HCT116 (cell line): Measurements from ENCODE around the gene COBLL1. TPM values are rescaled to one million over a fixed set of nuclear protein-coding genes. Genes with fewer than 3 reads are reported as not detected.

Experiments
- ATAC-seq: fragments of 200-7000 bp; cut with Tn5 transposase; 2 replicates; pipeline ENCODE4 v1.9.1; 2020; ENCODE audit warnings: mild to moderate bottlenecking, moderate library complexity
- BruUV-seq: library from RNA; stranded (reverse); fragments of 400-500 nt; replicated peaks from 2 replicates; lab custom pipeline; 2021; lab: Mats Ljungman, UMichigan
- CTCF ChIA-PET: fragments of 300-600 bp; sonication (Branson Sonifier 250); formaldehyde crosslinking; loops from one replicate; lab custom pipeline; 2021; ENCODE audit warnings: antibody characterized with exemption; lab: Charles Lee
- POLR2A ChIA-PET: fragments of 300-600, 350-600 bp; sonication (Branson Sonifier 250); formaldehyde crosslinking; loops from one replicate; lab custom pipeline; 2021; ENCODE audit warnings: antibody characterized with exemption; lab: Charles Lee
- RAD21 ChIA-PET, 2 experiments: fragments of 300-600 bp; sonication (Branson Sonifier 250); formaldehyde crosslinking; loops; one replicate each; lab custom pipeline; 2023; ENCODE audit warnings: low total read pairs in 2 of 2; ENCODE audit not compliant: uncharacterized antibody in 2 of 2, unreplicated experiment in 2 of 2, low non-redundant PET in 1 of 2; lab: Charles Lee
- DNase-seq: peaks from one replicate; pipeline ENCODE4 v3.0.0-alpha.2; 2010; ENCODE audit warnings: low read depth, low spot score
- H2AFZ ChIP-seq: fragments of 200-600 bp; shearing (Covaris generic), sonication (generic); 2 replicates; pipeline ENCODE4 v1.6.1; 2017; ENCODE audit warnings: low read depth, mixed run types, mixed read lengths, antibody characterized with exemption, low read length; ENCODE audit not compliant: poor library complexity, severe bottlenecking
- H3K27ac ChIP-seq: 2 replicates; pipeline ENCODE4 v1.5.1; 2012; ENCODE audit warnings: low read depth, low read length
- H3K27me3 ChIP-seq: fragments of 200-600 bp; sonication (generic); 2 replicates; pipeline ENCODE4 v1.6.1; 2016; ENCODE audit warnings: mixed run types, low read length, mixed read lengths; ENCODE audit not compliant: insufficient read depth
- H3K36me3 ChIP-seq, 2 experiments: fragments of 200-500 bp in 1 of 2; fragments of 200-600 bp in 1 of 2; sonication (Bioruptor generic) in 1 of 2; sonication (generic) in 1 of 2; 2 replicates each; pipeline versions ENCODE4 v1.5.1 to v1.6.1; 2014 to 2016; ENCODE audit warnings: low read length in 2 of 2, inconsistent platforms in 1 of 2, mixed read lengths in 1 of 2, mixed run types in 1 of 2; ENCODE audit not compliant: insufficient read depth in 2 of 2, control insufficient read depth in 1 of 2
- H3K4me1 ChIP-seq, 2 experiments: fragments of 200-600 bp in 1 of 2; sonication (generic) in 1 of 2; 2 replicates each; pipeline versions ENCODE4 v1.5.1 to v1.6.1; 2012 to 2017; ENCODE audit warnings: low read length in 2 of 2, inconsistent platforms in 1 of 2, mild to moderate bottlenecking in 1 of 2, mixed read lengths in 1 of 2, mixed run types in 1 of 2, moderate library complexity in 1 of 2; ENCODE audit not compliant: insufficient read depth in 2 of 2, control insufficient read depth in 1 of 2
- H3K4me2 ChIP-seq: fragments of 200-600 bp; sonication (generic); 2 replicates; pipeline ENCODE4 v1.6.1; 2017; ENCODE audit warnings: mixed run types, low read length, mixed read lengths
- H3K4me3 ChIP-seq, 2 experiments: fragments of 200-600 bp in 1 of 2; sonication (generic) in 1 of 2; replicated peaks in 1 of 2; 2 replicates each; pipeline ENCODE4 v1.5.1; 2011 to 2016; ENCODE audit warnings: low read length in 2 of 2, control low read depth in 1 of 2, low read depth in 1 of 2, mild to moderate bottlenecking in 1 of 2, mixed read lengths in 1 of 2, mixed run types in 1 of 2
- H3K79me2 ChIP-seq: fragments of 200-600 bp; sonication (generic); 2 replicates; pipeline ENCODE4 v1.6.1; 2017; ENCODE audit warnings: mild to moderate bottlenecking, mixed run types, low read length, moderate library complexity, mixed read lengths; ENCODE audit not compliant: insufficient read depth
- H3K9ac ChIP-seq: fragments of 200-600 bp; sonication (generic); 2 replicates; pipeline ENCODE4 v1.6.1; 2016; ENCODE audit warnings: low read length, mixed read lengths
- H3K9me2 ChIP-seq: fragments of 200-600 bp; sonication (generic), shearing (Covaris generic); 2 replicates; pipeline ENCODE4 v1.6.1; 2017; ENCODE audit warnings: mixed run types, mild to moderate bottlenecking, moderate library complexity; ENCODE audit not compliant: insufficient read depth
- H3K9me3 ChIP-seq, 2 experiments: fragments of 200-500 bp in 1 of 2; fragments of 200-600 bp in 1 of 2; sonication (Bioruptor generic) in 1 of 2; sonication (generic) in 1 of 2; 2 replicates each; pipeline ENCODE4 v1.6.1; 2014 to 2017; ENCODE audit warnings: low read length in 2 of 2, mixed read lengths in 2 of 2, inconsistent platforms in 1 of 2, low read depth in 1 of 2, mild to moderate bottlenecking in 1 of 2, mixed run types in 1 of 2, moderate library complexity in 1 of 2; ENCODE audit not compliant: control insufficient read depth in 1 of 2, insufficient read depth in 1 of 2
- H4K20me1 ChIP-seq: fragments of 200-600 bp; sonication (generic), shearing (Covaris generic); 2 replicates; pipeline ENCODE4 v1.6.1; 2017; ENCODE audit warnings: mixed run types, mild to moderate bottlenecking, moderate library complexity; ENCODE audit not compliant: insufficient read depth
- CBX3 ChIP-seq: IDR thresholded peaks from 2 replicates; pipeline ENCODE4 v1.6.1; 2012; ENCODE audit warnings: low read depth
- CEBPB ChIP-seq: IDR thresholded peaks from 2 replicates; pipeline ENCODE4 v1.6.1; 2012; ENCODE audit warnings: low read depth
- ELF1 ChIP-seq: IDR thresholded peaks from 2 replicates; pipeline ENCODE4 v1.6.1; 2012; ENCODE audit warnings: low read depth, borderline replicate concordance
- EZH2 ChIP-seq: fragments of 200-600 bp; sonication (generic); IDR thresholded peaks from 2 replicates; pipeline ENCODE4 v1.6.1; 2017; ENCODE audit warnings: antibody characterized with exemption, mixed run types
- EZH2phosphoT487 ChIP-seq: fragments of 200-600 bp; IDR thresholded peaks from 2 replicates; pipeline ENCODE4 v1.6.1; 2018; ENCODE audit warnings: antibody characterized with exemption, borderline replicate concordance
- POLR2AphosphoS5 ChIP-seq: IDR thresholded peaks from 2 replicates; pipeline ENCODE4 v1.6.1; 2011; ENCODE audit warnings: mild to moderate bottlenecking, low read depth, low read length, moderate library complexity
- RAD21 ChIP-seq: IDR thresholded peaks from 2 replicates; pipeline ENCODE4 v1.6.1; 2012; ENCODE audit warnings: low read depth, mild to moderate bottlenecking
- SRF ChIP-seq: IDR thresholded peaks from 2 replicates; pipeline ENCODE4 v1.6.1; 2012; ENCODE audit warnings: low read depth
- ZNF274 ChIP-seq: fragments of 200-500 bp; sonication (Bioruptor generic); IDR thresholded peaks from 2 replicates; pipeline ENCODE4 v1.6.1; 2014; ENCODE audit warnings: mild to moderate bottlenecking, low read depth, low read length, inconsistent platforms
- intact Hi-C: fragments of 100-400 bp; cut with micrococcal nuclease; formaldehyde crosslinking; loops from 2 replicates; pipeline ENCODE4 v1.10.0; 2022
- total RNA-seq: library from RNA; stranded (reverse); gene quantifications from one replicate; pipeline ENCODE4 v1.2.1, GENCODE V29; 2021; ENCODE audit not compliant: unreplicated experiment
- TF ChIP-seq, protein P1 (sequence below), 3 experiments: fragments of 200-600 bp in 1 of 3; sonication (generic) in 1 of 3; IDR thresholded peaks in 2 of 3; conservative IDR thresholded peaks in 1 of 3; 2 replicates each; pipeline ENCODE4 v1.5.1; 2012 to 2017; ENCODE audit warnings: low read depth in 2 of 3, low read length in 2 of 3, antibody characterized with exemption in 1 of 3, borderline replicate concordance in 1 of 3, control low read depth in 1 of 3, mild to moderate bottlenecking in 1 of 3, mixed read lengths in 1 of 3, mixed run types in 1 of 3, moderate library complexity in 1 of 3; ENCODE audit not compliant: insufficient read depth in 1 of 3
- TF ChIP-seq, protein P2 (sequence below): IDR thresholded peaks from 2 replicates; pipeline ENCODE4 v1.6.1; 2012
- TF ChIP-seq, protein P3 (sequence below): IDR thresholded peaks from 2 replicates; pipeline ENCODE4 v1.6.1; 2011; ENCODE audit warnings: mild to moderate bottlenecking, low read length, moderate library complexity; ENCODE audit not compliant: insufficient replicate concordance; ENCODE audit errors: extremely low read depth

Gene COBLL1
- total RNA-seq, 1 experiment from 2014 or later: 3.6 TPM

DNA sequence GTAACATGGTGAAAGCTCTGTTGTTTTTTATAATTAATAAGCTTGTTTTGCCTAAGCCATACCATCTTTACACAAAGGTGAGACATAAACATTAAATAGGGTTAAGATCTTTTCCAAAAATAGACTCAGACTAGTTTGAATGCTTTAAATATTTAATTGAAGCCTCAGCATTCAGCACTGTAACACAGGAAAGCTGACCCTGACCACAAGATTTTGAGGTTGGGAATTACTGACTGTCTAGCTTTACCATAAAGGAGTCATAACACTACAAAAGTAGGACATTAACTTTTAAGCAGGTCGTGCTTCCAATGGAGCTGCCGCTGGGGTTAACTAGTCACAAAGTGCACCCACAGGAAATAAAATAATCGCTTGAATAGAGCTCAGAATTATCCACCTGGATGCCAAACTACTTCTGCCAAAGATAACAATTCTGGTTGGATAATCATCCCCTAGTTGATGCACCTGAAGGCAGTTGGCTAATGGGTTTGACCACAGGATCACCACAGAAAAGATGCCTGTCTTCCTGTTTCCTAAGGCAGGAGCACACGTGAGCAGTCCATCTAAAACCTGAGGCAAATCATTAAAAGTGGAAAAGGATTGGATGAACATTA, 106.2 kb downstream of the COBLL1 start:
- no peak overlapping the region for H2AFZ ChIP-seq
- ChIA-PET RAD21 (no interaction called here), POLR2A (no interaction called here), CTCF (no interaction called here)
- DNase-seq (no peak), ATAC-seq (no peak)
- no peak overlapping the region for H3K9ac ChIP-seq
- no peaks in the 10 kb centered on the region for H3K9me3 ChIP-seq
- no peaks in the 10 kb centered on the region for H3K27me3 ChIP-seq
- no peak overlapping the region for H3K4me3 ChIP-seq
- no peaks in the 10 kb centered on the region for H3K36me3 ChIP-seq
- H3K27ac ChIP-seq: no peak overlapping the region
- TF ChIP-seq, protein P1, sequence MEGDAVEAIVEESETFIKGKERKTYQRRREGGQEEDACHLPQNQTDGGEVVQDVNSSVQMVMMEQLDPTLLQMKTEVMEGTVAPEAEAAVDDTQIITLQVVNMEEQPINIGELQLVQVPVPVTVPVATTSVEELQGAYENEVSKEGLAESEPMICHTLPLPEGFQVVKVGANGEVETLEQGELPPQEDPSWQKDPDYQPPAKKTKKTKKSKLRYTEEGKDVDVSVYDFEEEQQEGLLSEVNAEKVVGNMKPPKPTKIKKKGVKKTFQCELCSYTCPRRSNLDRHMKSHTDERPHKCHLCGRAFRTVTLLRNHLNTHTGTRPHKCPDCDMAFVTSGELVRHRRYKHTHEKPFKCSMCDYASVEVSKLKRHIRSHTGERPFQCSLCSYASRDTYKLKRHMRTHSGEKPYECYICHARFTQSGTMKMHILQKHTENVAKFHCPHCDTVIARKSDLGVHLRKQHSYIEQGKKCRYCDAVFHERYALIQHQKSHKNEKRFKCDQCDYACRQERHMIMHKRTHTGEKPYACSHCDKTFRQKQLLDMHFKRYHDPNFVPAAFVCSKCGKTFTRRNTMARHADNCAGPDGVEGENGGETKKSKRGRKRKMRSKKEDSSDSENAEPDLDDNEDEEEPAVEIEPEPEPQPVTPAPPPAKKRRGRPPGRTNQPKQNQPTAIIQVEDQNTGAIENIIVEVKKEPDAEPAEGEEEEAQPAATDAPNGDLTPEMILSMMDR (IDR thresholded peaks at IDR 0.05 in 2 of 3, conservative IDR thresholded peaks at IDR 0.05 in 1 of 3; ENCODE audit: borderline replicate concordance in 1 of 3, insufficient read depth in 1 of 3, low read depth in 2 of 3, low read length in 2 of 3): no peak
- TF ChIP-seq POLR2AphosphoS5 (no peak), RAD21 (no peak), ELF1 (no peak), EZH2 (no peak), SRF (no peak), ZNF274 (no peak), CEBPB (no peak), CBX3 (no peak), EZH2phosphoT487 (no peak)
- TF ChIP-seq, protein P2, sequence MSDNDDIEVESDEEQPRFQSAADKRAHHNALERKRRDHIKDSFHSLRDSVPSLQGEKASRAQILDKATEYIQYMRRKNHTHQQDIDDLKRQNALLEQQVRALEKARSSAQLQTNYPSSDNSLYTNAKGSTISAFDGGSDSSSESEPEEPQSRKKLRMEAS: no peak
- TF ChIP-seq, protein P3, sequence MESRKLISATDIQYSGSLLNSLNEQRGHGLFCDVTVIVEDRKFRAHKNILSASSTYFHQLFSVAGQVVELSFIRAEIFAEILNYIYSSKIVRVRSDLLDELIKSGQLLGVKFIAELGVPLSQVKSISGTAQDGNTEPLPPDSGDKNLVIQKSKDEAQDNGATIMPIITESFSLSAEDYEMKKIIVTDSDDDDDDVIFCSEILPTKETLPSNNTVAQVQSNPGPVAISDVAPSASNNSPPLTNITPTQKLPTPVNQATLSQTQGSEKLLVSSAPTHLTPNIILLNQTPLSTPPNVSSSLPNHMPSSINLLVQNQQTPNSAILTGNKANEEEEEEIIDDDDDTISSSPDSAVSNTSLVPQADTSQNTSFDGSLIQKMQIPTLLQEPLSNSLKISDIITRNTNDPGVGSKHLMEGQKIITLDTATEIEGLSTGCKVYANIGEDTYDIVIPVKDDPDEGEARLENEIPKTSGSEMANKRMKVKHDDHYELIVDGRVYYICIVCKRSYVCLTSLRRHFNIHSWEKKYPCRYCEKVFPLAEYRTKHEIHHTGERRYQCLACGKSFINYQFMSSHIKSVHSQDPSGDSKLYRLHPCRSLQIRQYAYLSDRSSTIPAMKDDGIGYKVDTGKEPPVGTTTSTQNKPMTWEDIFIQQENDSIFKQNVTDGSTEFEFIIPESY: no peak
- BruUV-seq: no TSS peak
- intact Hi-C loops: loop anchor here (5.0 to 10.0 kb wide), 3 partner anchors 257 to 467 kb away; partner anchors contain the start of gene SCN3A
- no peak overlapping the region for H3K4me2 ChIP-seq
- H3K79me2 ChIP-seq: no peaks in the 10 kb centered on the region
- H3K9me2 ChIP-seq: no peaks in the 10 kb centered on the region
- peaks cover 0 to 20% of the 10 kb centered on the region in 2 experiments; a peak in 3 of 4 replicates for H3K4me1 ChIP-seq
- H4K20me1 ChIP-seq: no peaks in the 10 kb centered on the region
